Muscle layer of duodenum (tissue), 2 donors: ENCODE data around the gene ABCD1.

Experiments
- H3K27ac ChIP-seq: one replicate; pipeline ENCODE4 v1.7.0; 2013; ENCODE audit warnings: mild to moderate bottlenecking, low read length
- H3K27me3 ChIP-seq: one replicate; pipeline ENCODE4 v1.7.0; 2013; ENCODE audit warnings: low read depth, mild to moderate bottlenecking, control low read depth, low read length
- H3K36me3 ChIP-seq, 2 donors: one replicate each; pipeline ENCODE4 v1.7.0; 2013; ENCODE audit warnings: low read length in 2 of 2, control low read depth in 1 of 2, mild to moderate bottlenecking in 1 of 2; ENCODE audit not compliant: insufficient read depth in 2 of 2, control insufficient read depth in 1 of 2
- H3K4me1 ChIP-seq, 2 donors: one replicate each; pipeline ENCODE4 v1.7.0; 2013; ENCODE audit warnings: low read length in 2 of 2, mild to moderate bottlenecking in 2 of 2, control low read depth in 1 of 2, moderate library complexity in 1 of 2; ENCODE audit not compliant: insufficient read depth in 2 of 2, control insufficient read depth in 1 of 2
- H3K4me3 ChIP-seq, 2 donors: one replicate each; pipeline ENCODE4 v1.7.0; 2013; ENCODE audit warnings: low read length in 2 of 2, low read depth in 1 of 2, mild to moderate bottlenecking in 1 of 2
- H3K9me3 ChIP-seq, 2 donors: one replicate each; pipeline ENCODE4 v1.7.0; 2013; ENCODE audit warnings: low read length in 2 of 2, control low read depth in 1 of 2, mild to moderate bottlenecking in 1 of 2; ENCODE audit not compliant: control insufficient read depth in 1 of 2
- donor health status: healthy.

Gene ABCD1

GRCh38 chrX:153774576-153775292 is 50.1 kb downstream of the ABCD1 start:
- no peak overlapping the region for H3K27ac ChIP-seq
- H3K27me3 ChIP-seq = no peaks in the 10 kb centered on the region
- no peak overlapping the region for H3K4me3 ChIP-seq
- peaks cover 0 to under 1% of the 10 kb centered on the region in 2 donors for H3K4me1 ChIP-seq
- H3K36me3 ChIP-seq = peaks cover 0 to 13% of the 10 kb centered on the region in 2 donors
- H3K9me3 ChIP-seq = no peaks in the 10 kb centered on the region

GRCh38 chrX:153775293-153776119 is 50.9 kb downstream of the ABCD1 start:
- Histone ChIP-seq H3K27me3 (no peaks in the 10 kb centered on the region), H3K4me3 (no peak overlapping the region), H3K4me1 (peaks cover 0 to 8% of the 10 kb centered on the region in 2 donors), H3K36me3 (peaks cover 0 to 13% of the 10 kb centered on the region in 2 donors), H3K27ac (no peak overlapping the region), H3K9me3 (no peaks in the 10 kb centered on the region)

GRCh38 chrX:153776120-153776599 is 51.5 kb downstream of the ABCD1 start:
- Histone ChIP-seq H3K27me3 (no peaks in the 10 kb centered on the region), H3K9me3 (no peaks in the 10 kb centered on the region), H3K27ac (no peak overlapping the region), H3K4me3 (no peak overlapping the region), H3K4me1 (peaks cover 0 to 12% of the 10 kb centered on the region in 2 donors), H3K36me3 (peaks cover 0 to 9% of the 10 kb centered on the region in 2 donors)

- H3K4me3 ChIP-seq = no peak overlapping the region
- H3K27me3 ChIP-seq = no peaks in the 10 kb centered on the region
- H3K27ac ChIP-seq = no peak overlapping the region
- H3K9me3 ChIP-seq = no peaks in the 10 kb centered on the region
- peaks cover 0 to 16% of the 10 kb centered on the region in 2 donors for H3K4me1 ChIP-seq
- peaks cover 0 to 6% of the 10 kb centered on the region in 2 donors for H3K36me3 ChIP-seq
Measured at GRCh38 chrX:153776611-153777045, 52.0 kb downstream of the ABCD1 start.

- Histone ChIP-seq H3K4me3 (no peak overlapping the region), H3K9me3 (no peaks in the 10 kb centered on the region), H3K27me3 (no peaks in the 10 kb centered on the region), H3K36me3 (peaks cover 0 to 6% of the 10 kb centered on the region in 2 donors), H3K27ac (no peak overlapping the region), H3K4me1 (peaks cover 0 to 17% of the 10 kb centered on the region in 2 donors)
Measured at GRCh38 chrX:153777261-153778090, 52.8 kb downstream of the ABCD1 start.

GRCh38 chrX:153778181-153778580 is 53.5 kb downstream of the ABCD1 start:
- Histone ChIP-seq H3K36me3 (peaks cover 0 to 6% of the 10 kb centered on the region in 2 donors), H3K4me1 (peaks cover 0 to 17% of the 10 kb centered on the region in 2 donors), H3K9me3 (no peaks in the 10 kb centered on the region), H3K27ac (no peak overlapping the region), H3K4me3 (no peak overlapping the region), H3K27me3 (no peaks in the 10 kb centered on the region)

GRCh38 chrX:153778684-153779101 is 54.0 kb downstream of the ABCD1 start:
- no peaks in the 10 kb centered on the region for H3K9me3 ChIP-seq
- H3K27ac ChIP-seq = no peak overlapping the region
- H3K4me3 ChIP-seq = no peak overlapping the region
- H3K27me3 ChIP-seq = no peaks in the 10 kb centered on the region
- peaks cover 0 to 5% of the 10 kb centered on the region in 2 donors for H3K36me3 ChIP-seq
- H3K4me1 ChIP-seq = peaks cover 0 to 17% of the 10 kb centered on the region in 2 donors

- Histone ChIP-seq H3K27me3 (no peaks in the 10 kb centered on the region), H3K4me1 (peaks cover 0 to 17% of the 10 kb centered on the region in 2 donors), H3K4me3 (no peak overlapping the region), H3K36me3 (no peaks in the 10 kb centered on the region), H3K27ac (no peak overlapping the region), H3K9me3 (no peaks in the 10 kb centered on the region)
Measured at GRCh38 chrX:153779891-153780677, 55.4 kb downstream of the ABCD1 start.

GRCh38 chrX:153780678-153781427 is 56.2 kb downstream of the ABCD1 start, which contains the start of gene SRPK3:
TSS of gene SRPK3 (plus strand) at chrX:153781041. CDS start at chrX:153781087, 46 bp downstream.
- Histone ChIP-seq H3K4me3 (no peak within 1 kb of the TSS), H3K36me3 (peaks cover 0 to 5% of the 10 kb centered on the region in 2 donors), H3K4me1 (peaks cover 0 to 17% of the 10 kb centered on the region in 2 donors), H3K27me3 (no peaks in the 10 kb centered on the region), H3K27ac (no peak within 1 kb of the TSS), H3K9me3 (no peaks in the 10 kb centered on the region)
